22Rv1 (cell line): Measurements from ENCODE around the gene SPATC1L.

Experiments used
- ZFX ChIP-seq: fragments of 450-650 bp; IDR thresholded peaks from 2 replicates; pipeline ENCODE4 v1.6.1; 2017; ENCODE audit warnings: antibody characterized with exemption, borderline replicate concordance
- TF ChIP-seq, protein P1 (sequence below): fragments of 450-650 bp; IDR thresholded peaks from 2 replicates; pipeline ENCODE4 v1.5.1; 2017; ENCODE audit warnings: mild to moderate bottlenecking

DNA sequence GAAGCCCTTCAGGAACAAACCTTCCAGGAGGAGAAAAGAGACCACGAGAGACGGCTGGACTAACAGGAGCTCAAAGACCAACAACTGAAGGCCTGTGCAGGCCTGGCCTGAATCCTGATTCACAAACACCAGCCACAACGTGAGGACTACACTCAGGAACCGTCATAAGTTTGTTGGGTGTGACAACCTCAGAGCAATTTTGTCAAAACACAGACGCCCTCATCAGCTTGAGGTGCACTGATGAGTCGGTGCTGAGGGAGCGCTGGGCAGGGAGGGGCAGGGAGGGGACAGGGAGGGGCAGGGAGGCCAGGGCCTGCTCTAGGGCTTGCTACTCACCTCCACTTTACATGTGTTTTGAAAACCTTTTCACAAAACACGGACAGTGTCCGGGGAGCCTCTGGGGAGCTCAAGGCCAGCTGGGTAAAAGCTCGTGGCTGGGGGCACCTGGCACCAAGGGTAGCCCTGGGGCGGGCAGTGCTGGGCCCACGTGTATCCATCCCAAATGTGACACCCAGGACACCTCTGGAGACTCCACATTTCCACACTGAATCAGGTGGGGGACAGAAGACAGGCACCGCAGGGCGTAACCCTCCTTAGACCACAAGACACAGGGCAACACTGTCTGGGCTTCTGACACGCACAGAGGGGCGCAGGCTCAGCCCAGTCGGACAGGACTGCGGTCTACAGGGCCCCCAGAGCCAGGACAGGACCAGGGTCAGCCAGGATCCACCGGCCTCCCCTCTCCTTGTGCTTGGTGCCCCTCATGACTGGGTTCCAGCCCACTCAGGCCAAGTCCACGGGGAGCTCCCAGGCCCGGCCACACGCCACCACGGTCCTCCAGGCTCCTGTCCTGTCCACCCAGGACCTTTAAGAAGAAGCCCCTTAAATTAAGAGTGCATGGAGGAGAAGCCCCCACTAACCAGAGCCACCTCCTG lies 27.8 kb upstream of the SPATC1L start:
- TF ChIP-seq, protein P1, sequence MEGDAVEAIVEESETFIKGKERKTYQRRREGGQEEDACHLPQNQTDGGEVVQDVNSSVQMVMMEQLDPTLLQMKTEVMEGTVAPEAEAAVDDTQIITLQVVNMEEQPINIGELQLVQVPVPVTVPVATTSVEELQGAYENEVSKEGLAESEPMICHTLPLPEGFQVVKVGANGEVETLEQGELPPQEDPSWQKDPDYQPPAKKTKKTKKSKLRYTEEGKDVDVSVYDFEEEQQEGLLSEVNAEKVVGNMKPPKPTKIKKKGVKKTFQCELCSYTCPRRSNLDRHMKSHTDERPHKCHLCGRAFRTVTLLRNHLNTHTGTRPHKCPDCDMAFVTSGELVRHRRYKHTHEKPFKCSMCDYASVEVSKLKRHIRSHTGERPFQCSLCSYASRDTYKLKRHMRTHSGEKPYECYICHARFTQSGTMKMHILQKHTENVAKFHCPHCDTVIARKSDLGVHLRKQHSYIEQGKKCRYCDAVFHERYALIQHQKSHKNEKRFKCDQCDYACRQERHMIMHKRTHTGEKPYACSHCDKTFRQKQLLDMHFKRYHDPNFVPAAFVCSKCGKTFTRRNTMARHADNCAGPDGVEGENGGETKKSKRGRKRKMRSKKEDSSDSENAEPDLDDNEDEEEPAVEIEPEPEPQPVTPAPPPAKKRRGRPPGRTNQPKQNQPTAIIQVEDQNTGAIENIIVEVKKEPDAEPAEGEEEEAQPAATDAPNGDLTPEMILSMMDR = no peak
- no peak for TF ChIP-seq ZFX
